Measurements from ENCODE around the gene VEZT.
"Not testable (repeated sequence)": the region's sequence is repeated elsewhere in the genome, so short reads cannot be mapped to it uniquely, and the experiment has no call there.

Gene VEZT

DNA sequence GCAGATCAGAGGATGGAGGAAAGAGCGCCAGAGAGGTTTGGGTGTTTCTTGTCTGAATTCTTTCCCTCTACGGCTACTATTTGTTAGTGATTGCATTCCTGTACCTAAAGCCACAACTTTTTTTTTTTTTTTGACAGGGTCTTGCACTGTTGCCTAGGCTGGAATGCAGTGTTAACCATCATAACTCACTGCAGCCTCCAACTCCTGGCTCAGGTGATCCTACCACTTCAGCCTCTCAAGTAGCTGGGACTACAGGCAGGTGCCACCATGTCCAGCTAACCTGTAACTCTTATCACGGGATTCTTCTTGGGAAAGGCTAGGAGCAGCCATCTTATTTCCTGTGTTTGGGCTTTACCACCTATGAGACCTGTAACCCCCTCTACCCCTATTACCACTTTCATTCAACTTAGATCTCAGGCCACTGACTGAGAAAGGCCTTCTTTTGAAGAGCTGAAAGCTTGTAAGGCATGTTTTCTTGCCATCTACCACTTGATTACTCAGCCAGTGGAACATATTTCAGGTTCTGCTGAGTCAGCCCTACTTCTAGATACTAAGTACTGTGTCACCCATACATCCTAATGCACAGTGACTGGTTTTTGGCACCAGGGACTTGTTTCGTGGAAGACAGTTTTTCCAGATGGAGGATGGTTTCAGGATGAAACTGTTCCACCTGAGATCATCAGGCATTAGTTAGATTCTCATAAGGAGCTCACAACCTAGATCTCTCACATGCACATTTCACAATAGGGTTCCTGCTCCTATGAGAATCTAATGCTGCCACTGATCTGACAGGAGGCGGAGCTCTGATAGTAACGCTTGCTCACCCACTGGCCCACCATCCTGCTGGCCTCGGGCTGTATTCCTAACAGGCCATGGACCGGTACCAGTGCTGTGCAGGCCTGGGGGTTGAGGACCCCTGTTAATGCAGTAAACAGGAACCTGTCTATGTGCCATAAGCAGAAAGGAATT is 6.9 kb downstream of the VEZT start:
- DNase-seq (ENCODE audit: low read depth) = no peak

DNA sequence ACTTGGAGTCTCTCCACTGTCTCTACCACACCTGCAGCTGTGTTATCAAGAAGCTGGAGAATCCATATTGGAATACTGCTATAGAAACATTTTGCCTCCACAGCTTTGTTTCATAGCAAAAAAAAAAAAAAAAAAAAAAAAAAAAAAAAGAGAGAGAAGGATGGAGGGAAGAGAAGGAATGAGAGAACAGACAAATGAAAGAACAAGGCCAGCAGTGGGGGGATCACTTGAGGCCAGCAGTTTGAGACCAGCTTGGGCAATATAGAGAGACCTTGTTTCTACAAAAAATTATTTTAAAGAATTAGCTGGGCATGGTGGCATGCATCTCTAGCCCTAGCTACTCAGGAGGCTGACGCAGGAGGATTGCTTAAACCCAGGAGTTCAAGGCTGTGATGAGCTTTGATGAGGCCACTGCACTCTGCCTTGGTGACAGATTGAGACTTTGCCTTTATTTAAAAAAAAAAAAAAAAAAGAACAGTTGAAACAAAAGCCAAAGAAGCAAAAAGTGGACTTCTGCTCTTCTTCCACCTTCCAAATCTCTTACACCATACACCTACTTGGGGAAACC is 8.1 kb downstream of the VEZT start:
- DNase-seq (ENCODE audit: low read depth) = no peak

DNA sequence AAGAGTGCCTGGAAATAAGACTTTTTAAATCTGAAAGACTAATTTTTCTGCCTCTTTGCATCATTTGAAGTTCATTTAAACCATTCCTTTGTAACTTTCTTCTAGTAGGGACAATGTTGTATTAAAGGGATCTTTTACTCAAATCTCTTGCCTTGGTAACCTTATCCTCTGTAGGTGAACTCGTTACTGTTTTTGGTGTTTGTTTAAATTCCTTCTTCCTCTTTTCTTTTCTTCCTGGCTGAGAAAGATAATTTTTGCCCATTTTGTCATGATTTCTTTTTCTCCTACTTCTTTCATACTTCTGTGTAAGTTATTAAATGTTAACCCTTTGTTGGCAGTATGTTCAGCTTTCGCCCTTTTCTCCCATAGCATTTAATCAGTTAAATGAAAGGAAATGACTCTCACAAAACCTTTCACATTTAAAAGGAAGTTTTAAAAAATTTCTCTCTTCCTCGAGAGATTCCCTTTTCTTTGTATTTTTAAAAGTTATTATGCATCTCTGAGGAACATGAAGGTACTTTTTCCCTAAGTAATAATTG is 10.3 kb downstream of the VEZT start:
- DNase-seq (ENCODE audit: low read depth) = no peak

DNA sequence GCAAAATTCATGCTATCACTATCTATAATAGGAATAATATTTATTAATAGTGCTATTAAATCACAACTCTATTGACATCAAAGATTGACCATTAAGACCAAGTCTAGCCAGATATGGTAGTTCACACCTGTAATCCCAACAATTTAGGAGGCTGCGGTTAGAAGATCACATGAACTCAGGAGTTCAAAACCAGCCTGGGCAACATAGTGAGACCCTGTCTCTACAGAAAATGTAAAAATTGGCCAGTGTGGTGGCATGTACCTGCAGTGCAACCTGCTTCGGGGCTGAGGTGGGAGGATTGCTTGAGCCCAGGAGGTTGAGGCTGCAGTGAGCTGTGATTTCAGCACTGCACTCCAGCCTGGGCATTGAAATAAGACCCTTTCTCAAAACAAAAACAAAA is 11.0 kb downstream of the VEZT start:
- DNase-seq (ENCODE audit: low read depth) = no peak

DNA sequence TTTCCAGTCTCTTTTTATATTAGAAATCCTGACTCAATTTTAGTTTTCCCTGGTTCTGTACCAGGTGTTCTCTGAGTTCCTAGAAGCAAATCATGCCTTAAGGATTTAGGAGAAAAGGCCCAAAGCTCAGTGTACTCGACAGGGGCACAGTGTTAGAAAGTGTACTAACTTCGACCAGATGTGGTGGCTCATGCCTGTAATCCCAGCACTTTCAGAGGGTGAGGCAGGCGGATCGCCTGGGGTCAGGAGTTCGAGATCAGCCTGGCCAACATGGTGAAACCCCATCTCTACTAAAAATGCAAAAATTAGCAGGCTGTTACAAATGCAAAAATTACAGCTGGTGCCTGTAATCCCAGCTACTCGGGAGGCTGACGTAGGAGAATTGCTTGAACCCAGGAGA is 12.0 kb downstream of the VEZT start:
- no peak for DNase-seq (ENCODE audit: low read depth)

DNA sequence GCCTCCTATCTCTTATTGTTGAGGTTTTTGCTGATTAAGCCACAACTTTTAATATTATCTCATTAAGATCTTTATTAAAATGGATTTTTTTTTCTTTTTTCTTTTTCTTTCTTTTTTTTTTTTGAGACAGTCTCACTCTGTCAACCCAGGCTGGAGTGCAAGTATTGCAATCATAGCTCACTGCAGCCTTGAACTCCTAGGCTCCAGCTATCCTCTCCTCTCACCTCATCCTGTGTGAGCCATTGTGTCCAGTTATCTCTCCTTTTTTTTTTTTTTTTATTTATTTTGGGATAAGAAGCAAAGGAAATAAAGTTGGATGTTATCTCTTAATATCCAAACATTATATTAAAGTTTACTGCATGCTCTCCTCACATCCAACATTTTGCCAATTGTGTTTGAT is 12.7 kb downstream of the VEZT start:
- DNase-seq (ENCODE audit: low read depth) = no peak

DNA sequence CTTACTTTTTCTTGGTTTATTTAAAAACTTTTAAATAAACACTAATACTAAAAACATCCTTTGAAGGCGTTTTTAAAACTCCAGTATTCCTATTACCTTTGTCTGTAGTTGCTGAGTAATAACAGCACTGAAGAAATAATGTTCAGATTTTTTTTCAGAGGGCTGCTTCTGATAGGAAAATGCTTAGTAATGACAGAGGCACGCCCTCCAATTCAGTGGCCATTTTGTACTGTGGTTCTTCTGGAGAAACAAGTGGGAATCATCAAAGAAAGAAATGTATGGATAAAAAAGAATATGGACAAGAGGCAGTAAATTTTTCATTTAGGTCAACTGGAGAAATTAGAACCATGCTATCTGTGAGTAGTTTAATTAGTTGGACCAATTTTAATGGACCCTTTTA is 13.6 kb downstream of the VEZT start:
- no peak for DNase-seq (ENCODE audit: low read depth)

DNA sequence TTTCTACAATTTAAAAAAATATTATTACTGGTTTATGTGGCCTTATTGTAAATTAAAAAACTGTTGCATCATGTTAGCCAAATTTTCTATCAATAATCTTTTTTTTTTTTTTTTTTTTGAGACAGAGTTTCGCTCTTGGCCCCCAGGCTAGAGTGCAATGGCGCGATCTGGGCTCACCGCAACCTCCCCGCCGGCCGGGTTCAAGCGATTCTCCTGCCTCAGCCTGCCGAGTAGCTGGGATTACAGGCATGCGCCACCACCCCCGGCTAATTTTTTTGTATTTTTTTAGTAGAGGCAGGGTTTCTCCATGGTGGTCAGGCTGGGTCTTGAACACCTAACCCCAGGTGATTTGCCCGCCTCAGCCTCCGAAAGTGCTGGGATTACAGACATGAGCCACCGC is 16.6 kb downstream of the VEZT start:
- not testable (repeated sequence) for DNase-seq (ENCODE audit: low read depth)

DNA sequence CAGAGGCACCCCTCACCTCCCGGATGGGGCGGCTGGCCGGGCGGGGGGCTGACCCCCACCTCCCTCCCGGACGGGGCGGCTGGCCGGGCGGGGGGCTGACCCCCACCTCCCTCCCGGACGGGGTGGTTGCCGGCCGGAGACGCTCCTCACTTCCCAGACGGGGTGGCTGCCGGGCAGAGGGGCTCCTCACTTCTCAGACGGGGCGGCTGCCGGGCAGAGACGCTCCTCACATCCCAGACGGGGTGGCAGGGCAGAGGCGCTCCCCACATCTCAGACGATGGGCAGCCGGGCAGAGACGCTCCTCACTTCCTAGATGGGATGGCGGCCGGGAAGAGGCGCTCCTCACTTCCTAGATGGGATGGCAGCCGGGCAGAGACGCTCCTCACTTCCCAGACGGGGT is 18.0 kb downstream of the VEZT start:
- not testable (repeated sequence) for DNase-seq (ENCODE audit: low read depth)

DNA sequence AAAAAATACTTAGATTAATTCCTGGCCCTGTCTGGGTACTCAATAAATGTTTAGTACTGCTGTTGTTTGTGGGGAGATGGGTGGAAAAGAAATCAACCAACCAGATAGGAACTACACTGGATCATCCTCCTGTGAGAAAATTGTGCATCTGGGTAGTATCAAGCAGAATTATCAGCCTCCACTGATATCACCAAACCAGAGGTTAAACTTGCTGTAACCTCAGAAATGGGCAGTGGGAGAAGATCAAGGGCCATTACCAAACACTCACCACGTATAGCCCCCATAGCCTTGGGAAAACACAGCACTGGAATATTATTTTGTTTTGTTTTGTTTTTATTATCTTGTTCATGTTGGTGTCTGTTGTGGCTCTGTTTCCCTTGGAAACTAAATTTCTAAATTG is 19.7 kb downstream of the VEZT start:
- no peak for DNase-seq (ENCODE audit: low read depth)

DNA sequence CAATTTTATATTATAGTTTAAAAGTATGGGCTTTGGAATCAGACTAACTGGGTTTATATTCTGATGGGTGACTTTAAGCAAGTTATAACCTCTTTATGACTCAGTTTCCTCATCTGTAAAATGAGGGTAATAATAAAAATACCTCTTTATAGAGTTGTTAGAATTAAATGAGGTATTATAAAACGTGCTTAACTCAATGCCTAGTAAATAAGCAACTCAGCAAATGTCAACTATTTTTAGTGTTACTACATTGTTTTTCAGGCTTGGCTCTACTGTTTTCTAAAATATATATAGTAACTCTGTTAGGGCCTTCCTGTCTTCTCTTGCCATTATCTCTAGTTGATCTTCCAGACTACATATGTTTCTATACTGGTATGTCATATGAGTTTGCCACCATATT is 20.5 kb downstream of the VEZT start:
- DNase-seq (ENCODE audit: low read depth) = no peak

DNA sequence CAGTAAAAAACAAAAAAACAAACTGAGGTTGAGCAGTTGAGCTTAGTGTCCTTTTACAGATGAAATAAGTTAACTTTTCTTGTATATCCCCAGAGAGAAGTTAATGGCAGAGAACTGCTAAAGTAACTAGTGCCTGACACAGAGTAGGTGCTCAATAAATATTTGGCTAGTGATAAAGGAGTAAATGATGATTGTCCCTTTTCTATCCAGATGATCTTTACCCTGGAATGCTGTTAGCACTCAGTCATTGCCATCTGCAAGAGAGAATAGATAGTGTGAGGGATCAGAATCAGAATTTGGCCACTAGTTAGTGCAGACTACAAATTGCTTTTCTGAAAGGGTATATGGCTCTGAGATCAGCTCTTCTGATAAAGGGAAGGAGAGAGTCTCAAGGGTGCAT is 21.6 kb downstream of the VEZT start:
- DNase-seq (ENCODE audit: low read depth) = no peak

DNA sequence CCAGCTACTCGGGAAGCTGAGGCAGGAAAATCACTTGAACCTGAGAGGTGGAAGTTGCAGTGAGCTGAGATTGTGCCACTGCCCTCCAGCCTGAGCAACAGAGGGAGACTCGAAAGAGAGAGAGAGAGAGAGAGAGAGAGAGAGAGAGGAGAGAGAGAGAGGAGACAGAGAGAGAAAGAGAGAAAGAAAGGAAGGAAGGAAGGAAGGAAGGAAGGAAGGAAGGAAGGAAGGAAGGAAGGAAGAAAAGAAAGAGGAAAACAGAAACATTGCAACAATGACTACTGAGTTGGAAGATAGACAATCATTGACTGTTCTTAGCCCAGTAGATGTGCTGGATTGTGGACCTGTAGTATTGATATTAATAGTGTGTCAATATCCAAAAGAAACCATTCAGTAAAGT is 22.2 kb downstream of the VEZT start:
- not testable (repeated sequence) for DNase-seq (ENCODE audit: low read depth)

DNA sequence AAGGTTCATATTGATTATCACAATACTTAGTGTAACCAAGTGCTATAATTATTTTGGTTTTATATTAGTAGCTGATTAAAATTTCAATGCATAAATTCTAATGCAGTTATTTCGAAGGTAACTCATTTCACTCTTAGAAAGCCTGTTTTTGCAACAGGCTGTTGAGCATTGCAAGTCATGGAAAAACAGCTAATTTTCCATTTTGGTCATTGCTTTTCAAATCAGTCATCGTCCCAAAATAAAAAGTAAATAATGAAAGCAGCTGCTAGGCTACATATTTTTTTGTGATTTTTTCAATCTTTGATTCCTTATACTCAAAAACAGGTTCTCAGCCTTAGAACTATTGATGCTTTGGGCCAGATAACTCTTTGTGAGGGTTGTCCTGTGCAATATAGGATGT is 22.9 kb downstream of the VEZT start:
- no peak for DNase-seq (ENCODE audit: low read depth)

DNA sequence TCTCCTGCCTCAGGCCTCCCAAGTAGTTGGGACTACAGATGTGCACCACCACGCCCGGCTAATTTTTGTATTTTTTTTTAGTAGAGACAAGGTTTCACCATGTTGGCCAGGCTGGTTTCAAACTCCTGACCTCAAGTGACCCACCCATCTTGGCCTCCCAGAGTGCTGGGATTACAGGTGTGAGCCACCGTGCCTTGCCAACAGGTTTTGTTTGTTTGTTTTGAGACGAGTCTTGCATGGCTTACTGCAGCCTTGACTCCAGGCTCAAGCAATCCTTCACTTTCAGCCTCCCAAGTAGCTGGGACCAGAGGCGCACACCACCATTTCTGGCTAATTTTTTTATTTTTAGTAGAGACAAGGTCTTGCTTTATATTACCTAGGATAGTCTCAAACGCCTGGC is 23.5 kb downstream of the VEZT start:
- not testable (repeated sequence) for DNase-seq (ENCODE audit: low read depth)

DNA sequence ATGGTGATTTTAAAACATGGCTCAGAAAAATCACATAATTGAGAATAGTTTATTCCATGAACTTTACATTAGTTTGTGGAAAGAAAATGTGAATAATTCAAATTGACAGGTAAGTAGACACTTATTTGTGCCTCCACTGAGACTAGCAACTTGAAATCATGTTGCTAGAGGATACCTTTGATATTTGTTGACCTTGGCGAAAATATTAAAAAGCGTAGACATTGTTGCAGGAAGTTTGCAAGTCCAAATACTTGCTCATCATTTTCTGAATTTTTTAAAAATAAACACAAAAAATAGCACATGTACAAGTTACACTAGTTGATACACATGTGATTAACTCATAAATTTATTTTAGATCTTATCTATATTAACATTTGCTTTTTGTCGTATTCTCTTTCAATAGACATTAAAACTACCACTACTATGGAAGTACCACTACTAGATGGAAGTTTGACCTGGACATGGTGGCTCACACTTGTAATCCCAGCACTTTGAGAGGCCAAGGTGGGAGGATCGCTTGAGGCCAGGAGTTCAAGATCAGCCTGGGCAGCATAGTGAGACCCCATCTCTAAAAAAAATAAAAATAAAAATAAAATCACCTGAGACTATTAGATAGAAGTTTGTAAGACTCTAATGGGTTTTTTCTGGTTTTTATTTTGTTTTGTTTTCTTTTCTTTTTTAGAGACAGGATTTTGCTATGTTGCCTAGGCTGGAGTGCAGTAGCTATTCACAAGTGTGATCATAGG is 24.3 kb downstream of the VEZT start:
- DNase-seq (ENCODE audit: low read depth) = no peak

DNA sequence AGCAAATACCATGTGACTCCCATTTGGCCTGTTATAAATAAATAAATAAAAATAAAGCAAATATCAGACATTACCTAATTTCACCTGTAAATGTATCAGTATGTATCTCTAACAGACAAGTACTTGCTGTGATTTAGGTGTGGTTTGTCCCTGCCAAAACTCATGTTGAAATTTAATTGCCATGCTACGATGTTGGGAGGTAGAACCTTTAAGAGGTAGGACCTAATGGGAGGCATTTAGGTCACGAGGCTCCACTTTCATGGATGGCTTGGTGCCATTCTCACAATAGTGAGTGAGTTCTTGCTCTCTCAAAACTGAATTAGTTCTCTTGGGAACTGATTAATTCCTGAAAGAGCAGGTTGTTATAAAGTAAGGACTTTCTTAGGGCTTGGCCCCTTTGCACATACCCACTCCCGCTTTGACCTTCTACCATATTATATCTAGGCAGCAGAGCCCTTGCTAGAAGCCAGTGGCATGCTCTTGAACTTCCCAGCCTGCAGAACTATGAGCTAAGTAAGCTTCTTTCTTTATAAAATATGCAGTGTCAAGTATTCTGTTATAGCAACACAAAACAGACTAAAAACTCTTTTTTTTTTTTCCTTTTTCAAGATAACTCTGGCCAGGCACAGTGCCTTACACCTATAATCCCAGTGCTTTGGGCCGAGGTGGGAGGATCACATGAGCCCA is 26.0 kb downstream of the VEZT start:
- no peak for DNase-seq (ENCODE audit: low read depth)

DNA sequence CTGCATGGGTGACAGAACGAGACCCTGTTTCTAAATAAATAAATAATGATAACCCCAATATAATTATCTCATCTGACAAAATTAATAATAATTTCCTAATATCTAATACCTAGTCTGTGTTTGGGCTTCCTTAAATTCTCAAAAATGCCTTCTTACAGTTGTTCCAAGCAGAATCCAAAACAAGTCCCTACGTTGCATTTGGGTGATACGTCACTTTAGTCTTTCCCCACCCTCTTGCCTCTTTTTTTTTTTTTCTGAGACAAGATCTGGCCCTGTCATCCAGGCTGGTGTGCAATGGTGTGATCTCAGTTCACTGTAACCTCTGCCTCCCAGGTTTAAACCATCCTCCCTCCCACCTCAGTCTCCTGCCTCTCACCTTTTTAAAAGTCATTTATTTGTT is 26.7 kb downstream of the VEZT start:
- no peak for DNase-seq (ENCODE audit: low read depth)

DNA sequence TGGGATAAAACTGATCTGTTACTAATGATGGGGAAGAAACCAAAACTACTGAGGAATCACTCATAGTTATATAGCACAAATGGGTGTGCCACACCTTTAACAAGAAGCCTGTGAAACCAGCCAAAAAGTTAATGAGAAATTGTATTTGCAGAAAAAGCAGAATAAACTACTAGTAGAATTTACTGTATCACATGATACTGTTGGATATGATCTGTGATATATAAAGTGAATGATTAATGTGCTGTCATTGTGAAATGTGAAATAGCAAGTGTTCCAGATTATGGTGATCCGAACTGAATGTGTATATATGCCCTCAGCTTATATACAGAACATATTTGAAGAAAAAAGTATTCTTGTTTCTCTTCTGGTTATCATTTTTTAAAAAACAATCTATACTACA is 30.5 kb downstream of the VEZT start:
- DNase-seq (ENCODE audit: low read depth) = no peak

DNA sequence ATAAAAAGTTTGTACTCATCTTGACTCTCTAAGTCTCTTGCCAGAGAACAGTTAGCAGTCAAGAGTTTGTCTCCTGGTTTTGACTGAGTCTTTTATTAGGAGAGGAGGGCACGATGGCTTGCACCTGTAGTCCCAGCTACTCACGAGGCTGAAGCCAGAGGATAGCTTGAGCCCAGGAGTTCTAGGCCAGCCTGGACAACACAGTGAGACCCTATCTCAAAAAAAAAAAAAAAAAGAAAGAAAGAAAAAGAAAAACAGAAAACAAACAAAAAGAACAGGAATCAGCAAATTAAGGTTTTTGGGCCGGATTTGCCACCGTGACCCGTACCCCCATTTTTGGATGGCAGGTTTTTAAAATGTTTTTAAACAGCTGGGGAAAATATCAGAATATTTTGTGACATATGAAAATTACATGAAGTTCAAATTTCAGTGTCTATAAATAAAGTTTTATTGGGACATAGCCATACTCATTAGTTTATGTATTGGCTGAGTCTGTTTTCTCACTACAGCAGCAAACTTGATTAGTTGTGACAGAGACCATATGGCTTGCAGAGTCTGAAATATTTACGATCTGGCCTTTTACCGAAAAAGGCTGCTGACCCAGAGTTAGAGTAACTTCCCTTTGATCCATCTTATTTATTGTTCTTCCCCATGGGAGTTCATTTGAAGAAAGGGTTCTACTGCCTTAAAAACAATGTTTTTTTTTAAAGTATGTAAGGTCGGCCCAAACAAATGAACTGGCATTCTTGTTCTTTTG is 31.2 kb downstream of the VEZT start:
- peak; percentile 14 for DNase-seq (ENCODE audit: low read depth)

DNA sequence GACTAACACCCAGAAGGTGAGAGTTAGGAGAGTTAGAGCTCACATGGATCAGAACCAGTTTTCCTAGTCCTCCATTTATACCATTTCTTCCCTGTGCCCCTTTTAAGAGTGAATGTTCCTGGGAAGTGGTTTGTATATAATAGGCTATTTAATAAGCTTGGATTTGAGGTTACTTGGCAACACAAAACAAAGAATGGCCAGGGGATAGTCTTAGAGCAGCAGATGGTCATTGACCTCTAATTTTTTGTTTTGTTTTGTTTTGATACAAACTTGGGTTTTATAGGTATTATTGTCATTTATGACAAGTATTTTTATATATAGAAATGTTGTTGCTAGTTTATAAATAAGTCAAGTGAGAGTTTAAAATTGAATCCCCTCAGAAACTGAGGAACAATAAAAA is 35.8 kb downstream of the VEZT start:
- DNase-seq (ENCODE audit: low read depth) = no peak

Measured in GM04503 (cell line).